Measurements from ENCODE around the gene DGKI.

DNA sequence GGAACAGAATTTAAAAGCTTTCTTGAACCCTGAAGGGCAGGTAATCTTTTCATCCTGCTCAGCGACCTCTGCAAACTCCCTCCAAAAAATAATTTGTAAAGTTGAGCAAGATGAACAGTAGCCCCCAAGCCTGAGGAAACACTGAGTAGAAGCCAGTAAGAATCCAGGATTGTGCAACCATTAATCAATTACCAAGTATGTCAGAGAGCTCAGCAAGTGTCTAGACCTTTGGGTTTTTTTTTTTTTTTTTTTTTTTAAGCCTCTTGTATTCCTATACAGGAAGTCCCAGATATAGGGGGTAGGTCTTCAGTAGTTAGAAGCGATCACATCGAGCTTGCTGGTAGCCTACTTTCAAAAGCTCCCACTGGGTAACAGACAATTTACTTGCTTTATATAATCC lies 155.2 kb downstream of the DGKI start:
- TF ChIP-seq, protein P1, sequence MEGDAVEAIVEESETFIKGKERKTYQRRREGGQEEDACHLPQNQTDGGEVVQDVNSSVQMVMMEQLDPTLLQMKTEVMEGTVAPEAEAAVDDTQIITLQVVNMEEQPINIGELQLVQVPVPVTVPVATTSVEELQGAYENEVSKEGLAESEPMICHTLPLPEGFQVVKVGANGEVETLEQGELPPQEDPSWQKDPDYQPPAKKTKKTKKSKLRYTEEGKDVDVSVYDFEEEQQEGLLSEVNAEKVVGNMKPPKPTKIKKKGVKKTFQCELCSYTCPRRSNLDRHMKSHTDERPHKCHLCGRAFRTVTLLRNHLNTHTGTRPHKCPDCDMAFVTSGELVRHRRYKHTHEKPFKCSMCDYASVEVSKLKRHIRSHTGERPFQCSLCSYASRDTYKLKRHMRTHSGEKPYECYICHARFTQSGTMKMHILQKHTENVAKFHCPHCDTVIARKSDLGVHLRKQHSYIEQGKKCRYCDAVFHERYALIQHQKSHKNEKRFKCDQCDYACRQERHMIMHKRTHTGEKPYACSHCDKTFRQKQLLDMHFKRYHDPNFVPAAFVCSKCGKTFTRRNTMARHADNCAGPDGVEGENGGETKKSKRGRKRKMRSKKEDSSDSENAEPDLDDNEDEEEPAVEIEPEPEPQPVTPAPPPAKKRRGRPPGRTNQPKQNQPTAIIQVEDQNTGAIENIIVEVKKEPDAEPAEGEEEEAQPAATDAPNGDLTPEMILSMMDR (IDR thresholded peaks at IDR 0.05): no peak
- TF ChIP-seq RFX5 (IDR thresholded peaks at IDR 0.05): no peak
